Activated effector memory CD4-positive, alpha-beta T cell treated with Interleukin-2 at 50 U/mL for 16 hours (primary cell): ENCODE results near the gene CILP.
"Not testable (repeated sequence)": the region's sequence is repeated elsewhere in the genome, so short reads cannot be mapped to it uniquely, and the experiment has no call there.

ENCODE experiments used
- DNase-seq: peaks from one replicate; pipeline ENCODE4 v3.0.0-alpha.2; 2020

Gene CILP, protein sequence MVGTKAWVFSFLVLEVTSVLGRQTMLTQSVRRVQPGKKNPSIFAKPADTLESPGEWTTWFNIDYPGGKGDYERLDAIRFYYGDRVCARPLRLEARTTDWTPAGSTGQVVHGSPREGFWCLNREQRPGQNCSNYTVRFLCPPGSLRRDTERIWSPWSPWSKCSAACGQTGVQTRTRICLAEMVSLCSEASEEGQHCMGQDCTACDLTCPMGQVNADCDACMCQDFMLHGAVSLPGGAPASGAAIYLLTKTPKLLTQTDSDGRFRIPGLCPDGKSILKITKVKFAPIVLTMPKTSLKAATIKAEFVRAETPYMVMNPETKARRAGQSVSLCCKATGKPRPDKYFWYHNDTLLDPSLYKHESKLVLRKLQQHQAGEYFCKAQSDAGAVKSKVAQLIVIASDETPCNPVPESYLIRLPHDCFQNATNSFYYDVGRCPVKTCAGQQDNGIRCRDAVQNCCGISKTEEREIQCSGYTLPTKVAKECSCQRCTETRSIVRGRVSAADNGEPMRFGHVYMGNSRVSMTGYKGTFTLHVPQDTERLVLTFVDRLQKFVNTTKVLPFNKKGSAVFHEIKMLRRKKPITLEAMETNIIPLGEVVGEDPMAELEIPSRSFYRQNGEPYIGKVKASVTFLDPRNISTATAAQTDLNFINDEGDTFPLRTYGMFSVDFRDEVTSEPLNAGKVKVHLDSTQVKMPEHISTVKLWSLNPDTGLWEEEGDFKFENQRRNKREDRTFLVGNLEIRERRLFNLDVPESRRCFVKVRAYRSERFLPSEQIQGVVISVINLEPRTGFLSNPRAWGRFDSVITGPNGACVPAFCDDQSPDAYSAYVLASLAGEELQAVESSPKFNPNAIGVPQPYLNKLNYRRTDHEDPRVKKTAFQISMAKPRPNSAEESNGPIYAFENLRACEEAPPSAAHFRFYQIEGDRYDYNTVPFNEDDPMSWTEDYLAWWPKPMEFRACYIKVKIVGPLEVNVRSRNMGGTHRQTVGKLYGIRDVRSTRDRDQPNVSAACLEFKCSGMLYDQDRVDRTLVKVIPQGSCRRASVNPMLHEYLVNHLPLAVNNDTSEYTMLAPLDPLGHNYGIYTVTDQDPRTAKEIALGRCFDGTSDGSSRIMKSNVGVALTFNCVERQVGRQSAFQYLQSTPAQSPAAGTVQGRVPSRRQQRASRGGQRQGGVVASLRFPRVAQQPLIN

GRCh38 chr15:65210770-65211481, at the start of gene CILP:
Gene CILP (minus strand): TSS chr15:65211473. CDS start chr15:65209755, 1,718 bp downstream.
- DNase-seq = no peak

DNA sequence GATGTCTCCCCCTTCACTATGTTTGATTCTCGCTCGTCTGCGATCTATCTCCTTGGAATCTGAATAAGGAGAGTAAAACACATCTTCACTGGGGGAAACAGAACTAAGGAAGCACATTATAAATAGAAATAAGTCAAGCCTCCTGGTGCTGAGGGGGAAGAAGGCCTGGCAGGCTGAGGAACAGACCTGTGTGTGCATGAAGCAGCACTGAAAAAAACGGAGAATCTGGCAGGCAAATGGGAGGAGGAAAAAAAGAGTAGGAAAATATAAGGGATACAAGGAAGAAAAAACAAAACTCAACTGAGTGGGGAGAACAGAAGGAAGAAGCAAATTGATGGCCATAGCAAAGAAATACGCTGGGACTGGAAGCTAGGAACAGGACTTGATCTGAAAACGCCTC, 49.7 kb upstream of the CILP start:
- no peak for DNase-seq

DNA sequence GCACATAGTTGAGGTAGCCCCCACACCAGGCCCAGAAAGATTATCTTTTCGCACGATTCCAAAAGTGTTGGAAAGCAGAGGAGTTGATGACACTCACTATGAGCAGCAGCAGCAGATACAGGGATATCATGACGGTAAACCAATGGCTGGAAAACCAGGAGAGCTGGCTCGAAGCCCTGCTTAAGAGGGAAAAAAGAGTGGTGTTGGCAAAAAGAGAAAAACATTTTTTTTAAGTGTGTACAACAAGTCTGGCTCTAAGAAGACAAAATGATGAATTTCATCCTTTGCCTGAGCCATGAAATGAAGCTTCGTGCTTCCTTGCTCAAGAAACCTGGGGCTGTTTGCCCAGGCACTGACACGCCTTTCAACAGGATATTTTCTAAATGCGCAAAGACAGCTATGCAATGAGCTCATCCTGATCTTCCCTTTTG, 48.1 kb upstream of the CILP start:
- no peak for DNase-seq

DNA sequence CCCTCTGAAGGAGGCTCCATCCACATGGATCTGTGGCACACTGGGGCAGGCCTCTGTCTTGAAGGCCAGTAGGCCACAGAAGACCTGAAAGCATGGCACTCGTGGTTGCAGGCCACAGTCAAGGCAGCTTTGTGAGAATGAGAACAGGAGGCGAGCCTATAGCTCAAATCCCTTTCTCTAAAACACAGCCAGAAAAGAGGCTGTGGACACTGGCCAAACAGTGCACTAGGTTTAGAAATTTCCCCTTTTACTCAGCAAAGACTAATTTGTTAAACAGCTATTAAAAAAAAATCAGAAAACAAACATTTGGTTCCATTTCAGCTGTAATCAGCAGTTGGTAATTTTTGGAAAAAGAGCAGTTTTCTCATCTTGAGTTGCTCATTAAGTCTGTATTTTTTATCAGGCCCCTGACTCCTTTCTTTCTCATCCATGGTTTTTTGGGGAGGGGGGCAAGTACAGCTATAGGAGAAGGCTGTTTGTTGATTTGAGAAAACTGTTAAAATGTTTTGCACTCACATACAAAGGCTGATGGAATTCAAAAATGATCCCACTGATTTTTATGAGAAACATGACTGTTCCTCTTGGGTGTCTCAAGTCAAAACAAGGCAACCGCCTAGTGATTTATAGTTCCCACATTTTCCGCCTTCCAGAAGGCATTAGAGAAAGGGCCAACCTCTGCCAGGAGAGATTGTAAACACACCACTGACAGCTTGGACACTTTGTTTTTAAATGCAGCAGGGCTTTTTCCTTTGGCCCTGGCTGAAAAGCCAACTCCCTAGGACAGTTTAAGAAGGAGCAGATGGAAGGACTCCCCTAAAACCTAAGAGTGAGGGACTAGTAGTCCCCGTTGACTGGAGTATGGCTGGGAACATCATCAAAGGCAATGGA, 47.3 kb upstream of the CILP start:
- no peak for DNase-seq

- DNase-seq = no peak
Observed at GRCh38 chr15:65255486-65256140, 44.3 kb upstream of the CILP start.

GRCh38 chr15:65254758-65255157, 43.5 kb upstream of the CILP start:
- no peak for DNase-seq

- DNase-seq = no peak
Observed at GRCh38 chr15:65254356-65254755, 43.1 kb upstream of the CILP start.

GRCh38 chr15:65249641-65250040, 38.4 kb upstream of the CILP start:
- DNase-seq = no peak

- DNase-seq = no peak
Observed at GRCh38 chr15:65248511-65249255, 37.4 kb upstream of the CILP start.

DNA sequence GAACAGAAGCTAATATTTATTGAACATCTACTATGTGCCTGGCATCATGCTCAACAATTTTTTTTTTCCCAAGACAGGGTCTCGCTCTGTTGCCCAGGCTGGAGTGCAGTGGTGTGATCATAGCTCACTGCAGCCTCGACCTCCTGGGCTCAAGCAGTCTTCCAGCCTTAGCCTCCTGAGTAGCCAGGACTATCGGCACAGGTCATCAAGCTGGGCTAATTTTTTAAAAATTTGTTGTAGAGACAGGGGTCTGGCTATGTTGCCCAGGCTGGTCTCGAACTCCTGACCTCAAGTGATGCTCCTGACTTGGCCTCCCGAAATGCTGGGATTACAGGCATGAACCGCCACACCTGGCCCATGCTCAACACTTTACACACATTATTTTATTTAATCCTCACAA, 35.7 kb upstream of the CILP start:
- no peak for DNase-seq

DNA sequence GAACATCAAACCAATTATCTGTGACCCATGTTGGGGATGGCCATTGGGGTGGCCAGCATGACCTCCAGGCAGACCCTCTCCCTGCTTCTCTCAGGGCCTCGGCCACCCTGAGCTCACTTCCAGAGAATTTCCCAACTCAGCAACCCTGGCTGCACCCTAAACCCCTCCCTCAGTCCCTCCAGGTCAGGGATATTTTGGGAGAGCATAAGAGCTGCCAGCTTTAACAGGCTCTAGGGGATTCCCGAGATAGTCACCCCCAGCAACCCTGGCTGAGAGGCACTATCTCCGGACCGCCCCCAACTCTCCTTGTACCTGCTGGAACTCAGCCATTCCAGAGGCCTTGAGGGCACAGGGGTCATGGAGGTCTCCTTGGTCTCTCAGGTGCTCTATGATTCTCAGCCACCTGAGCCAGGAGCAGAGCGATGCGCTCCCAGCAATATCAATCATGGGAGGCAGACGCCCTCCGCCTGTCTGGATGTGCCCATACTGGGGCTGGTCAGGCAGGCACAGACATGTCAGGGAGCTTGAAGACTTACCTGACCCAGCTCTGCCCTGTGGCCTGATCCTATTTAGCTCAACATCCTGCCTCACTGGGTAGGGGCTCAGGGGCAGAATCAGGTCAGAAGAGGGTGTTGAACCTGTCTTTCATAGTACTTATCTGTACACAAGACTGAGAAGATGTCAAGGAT, 34.9 kb upstream of the CILP start:
- no peak for DNase-seq

DNA sequence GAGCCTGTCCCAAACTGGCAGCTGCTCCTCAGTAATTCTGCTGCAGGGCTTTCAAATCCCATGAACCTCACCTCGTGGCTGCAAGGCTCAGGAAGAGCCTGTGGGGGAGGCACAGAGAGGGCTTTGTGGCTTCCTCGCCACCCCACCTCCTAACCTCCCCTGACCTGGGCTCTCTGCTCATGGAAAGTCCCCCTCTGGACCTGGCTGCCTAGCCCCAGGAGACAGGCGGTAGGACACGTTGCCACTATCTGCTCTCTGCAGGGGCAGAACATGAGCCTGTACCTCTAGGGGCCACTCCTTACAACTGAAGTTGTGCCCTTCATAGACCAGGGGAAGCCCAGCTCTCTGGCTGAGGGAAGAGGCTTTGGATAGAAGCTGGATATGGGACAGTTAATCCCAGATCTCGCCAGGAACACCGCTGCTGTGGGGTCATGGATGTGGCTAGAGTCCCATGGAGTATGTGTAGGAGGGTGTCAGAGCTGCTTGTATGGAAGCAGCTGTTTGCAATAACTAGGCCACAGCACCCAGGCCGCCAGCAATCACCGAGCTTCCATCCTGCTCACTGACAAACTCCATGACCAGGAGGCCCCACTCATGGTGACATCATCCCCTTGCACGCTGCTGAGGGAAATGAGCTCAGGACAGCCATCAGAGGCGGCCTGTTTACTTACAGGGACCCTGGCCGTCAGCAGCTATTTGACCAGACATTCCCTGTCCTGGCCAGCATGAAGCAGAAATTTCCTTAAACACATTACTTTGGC, 34.0 kb upstream of the CILP start:
- DNase-seq = no peak

- no peak for DNase-seq
Observed at GRCh38 chr15:65244638-65245037, 33.4 kb upstream of the CILP start.

GRCh38 chr15:65236443-65236842, 25.2 kb upstream of the CILP start:
- DNase-seq = not testable (repeated sequence)

- DNase-seq = no peak
Observed at GRCh38 chr15:65233696-65234095, 22.4 kb upstream of the CILP start.

DNA sequence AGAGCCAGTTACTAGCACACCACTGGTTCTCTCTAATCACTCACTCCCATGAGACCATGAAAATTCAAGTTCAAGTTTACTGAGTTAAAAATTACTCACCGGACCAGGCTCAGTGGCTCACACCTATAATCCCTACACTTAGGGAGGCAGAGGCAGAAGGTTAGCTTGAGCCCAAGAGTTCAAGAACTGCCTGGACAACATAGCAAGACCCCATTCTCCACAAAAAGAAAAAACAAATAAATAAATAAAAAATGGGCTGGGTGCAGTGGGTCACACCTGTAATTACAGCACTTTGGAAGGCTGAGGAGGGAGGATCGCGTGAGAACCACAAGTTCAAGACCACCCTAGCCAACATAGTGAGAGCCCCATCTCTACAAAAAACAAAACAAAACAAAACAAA, 21.2 kb upstream of the CILP start:
- no peak for DNase-seq

GRCh38 chr15:65231306-65231705, 20.0 kb upstream of the CILP start:
- no peak for DNase-seq

- not testable (repeated sequence) for DNase-seq
Observed at GRCh38 chr15:65226901-65227300, 15.6 kb upstream of the CILP start.

GRCh38 chr15:65226221-65226620, 14.9 kb upstream of the CILP start:
- DNase-seq = no peak
